Activated CD4-positive, alpha-beta T cell treated with anti-CD3 and anti-CD28 coated beads, Interleukin-2, Interleukin-6, amounts not matched to agents 100 ng/mL and 50 ng/mL, durations not matched to agents 16 hours and 8 hours (primary cell): ENCODE results near the gene PRR22.
"Not testable (repeated sequence)": the region's sequence is repeated elsewhere in the genome, so short reads cannot be mapped to it uniquely, and the experiment has no call there.

Experiments used
- DNase-seq: peaks from one replicate; pipeline ENCODE4 v3.0.0-alpha.2; 2020

PRR22 gene

DNA sequence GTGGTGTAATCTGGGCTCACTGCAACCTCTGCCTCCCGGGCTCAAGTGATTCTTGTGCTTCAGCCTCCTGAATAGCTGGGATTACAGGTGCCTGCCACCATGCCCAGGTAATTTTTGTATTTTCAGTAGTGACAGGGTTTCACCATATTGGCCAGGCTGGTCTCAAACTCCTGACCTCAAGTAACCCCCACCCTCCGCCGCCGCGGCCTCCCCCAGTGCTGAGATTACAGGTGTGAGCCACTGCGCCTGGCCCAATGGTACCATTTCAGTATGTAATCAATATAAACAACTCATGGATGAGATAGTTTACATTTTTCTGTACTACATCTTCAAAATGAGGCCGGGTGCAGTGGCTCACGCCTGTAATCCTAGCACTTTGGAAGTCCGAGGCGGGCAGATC lies 39.5 kb downstream of the PRR22 start:
- DNase-seq = not testable (repeated sequence)

DNA sequence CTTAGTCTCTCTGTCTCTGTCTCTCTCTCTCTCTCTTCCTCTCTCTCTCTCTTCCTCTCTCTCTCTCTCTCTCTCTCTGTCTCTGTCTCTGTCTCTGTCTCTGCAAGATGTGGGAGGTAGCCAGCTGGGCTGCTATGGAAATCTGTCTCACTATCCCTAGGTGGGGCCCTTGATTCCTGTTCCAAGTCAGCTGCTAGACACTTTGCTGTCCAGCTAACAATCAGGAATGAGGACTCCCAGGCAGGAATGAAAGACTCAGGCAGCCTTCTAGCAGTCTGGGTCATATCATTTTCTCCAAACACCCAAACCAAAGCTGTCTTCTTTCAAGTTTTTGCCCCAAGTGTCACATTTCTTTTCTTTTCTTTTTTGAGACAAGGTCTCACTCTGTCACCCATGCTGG lies 40.9 kb downstream of the PRR22 start:
- no peak for DNase-seq

DNA sequence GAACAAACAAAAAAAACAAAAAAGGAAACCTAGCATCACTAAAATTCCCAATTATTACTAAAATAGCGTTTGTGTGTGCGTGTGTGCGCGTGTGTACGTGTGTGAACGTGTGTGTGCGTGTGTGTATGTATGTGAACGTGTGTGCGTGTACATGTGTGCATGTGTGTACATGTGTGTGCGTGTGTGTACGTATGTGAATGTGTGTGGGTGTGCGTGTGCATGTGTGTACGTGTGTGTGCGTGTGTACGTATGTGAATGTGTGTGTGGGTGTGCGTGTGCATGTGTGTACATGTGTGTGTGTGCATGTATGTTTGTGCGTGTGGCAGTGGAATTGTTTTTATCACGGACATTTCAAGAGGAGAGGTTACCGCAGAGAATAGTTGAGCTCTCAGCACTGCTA lies 42.5 kb downstream of the PRR22 start:
- no peak for DNase-seq

DNA sequence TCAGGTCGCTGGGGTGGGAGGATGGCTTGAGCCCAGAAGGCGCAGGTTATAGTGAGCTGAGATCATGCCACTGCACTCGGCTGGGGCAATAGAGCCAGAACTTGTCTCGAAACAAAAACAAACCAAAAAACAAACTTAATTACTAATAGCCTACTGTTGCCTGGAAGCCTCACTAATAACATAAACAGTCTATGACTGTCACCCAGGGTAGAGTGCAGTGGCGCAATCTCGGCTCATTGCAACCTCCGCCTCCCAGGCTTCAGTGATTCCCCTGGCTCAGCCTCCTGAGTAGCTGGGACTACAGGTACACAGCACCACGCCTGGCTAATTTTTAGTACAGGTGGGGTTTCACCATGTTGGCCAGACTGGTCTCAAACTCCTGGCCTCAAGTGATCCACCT lies 46.1 kb downstream of the PRR22 start:
- DNase-seq = no peak

DNA sequence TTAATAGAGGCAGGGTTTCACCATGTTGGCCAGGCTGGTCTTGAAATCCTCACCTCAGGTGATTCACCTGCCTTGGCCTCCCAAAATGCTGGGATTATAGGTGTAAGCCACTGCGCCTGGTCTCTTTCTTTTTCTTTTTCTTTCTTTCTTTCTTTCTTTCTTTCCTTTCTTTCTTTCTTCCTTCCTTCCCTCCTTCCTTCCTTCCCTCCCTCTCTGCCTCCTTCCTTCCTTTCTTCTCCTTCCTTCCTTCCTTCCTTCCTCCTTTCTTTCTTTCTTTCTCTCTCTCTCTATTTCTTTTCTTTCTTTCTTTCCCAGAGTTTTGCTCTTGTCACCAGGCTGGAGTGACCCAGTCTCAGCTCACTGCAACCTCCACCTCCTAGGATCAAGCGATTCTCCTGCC lies 51.4 kb downstream of the PRR22 start:
- DNase-seq = not testable (repeated sequence)
